HUES48 (cell line): Measurements from ENCODE around the gene CFHR1.
"Not testable (repeated sequence)": the region's sequence is repeated elsewhere in the genome, so short reads cannot be mapped to it uniquely, and the experiment has no call there.

Experiments used
- H3K27ac ChIP-seq: one replicate; pipeline ENCODE4 v1.7.0; 2013; ENCODE audit warnings: low read depth, low read length, inconsistent platforms
- H3K27me3 ChIP-seq: 2 replicates; pipeline ENCODE4 v1.6.1; 2013; ENCODE audit warnings: mild to moderate bottlenecking, low read length; ENCODE audit not compliant: control insufficient read depth, insufficient read depth
- H3K36me3 ChIP-seq: 2 replicates; pipeline ENCODE4 v1.6.1; 2013; ENCODE audit warnings: low read length; ENCODE audit not compliant: control insufficient read depth, insufficient read depth
- H3K4me1 ChIP-seq: 2 replicates; pipeline ENCODE4 v1.6.1; 2013; ENCODE audit warnings: mild to moderate bottlenecking, low read length; ENCODE audit not compliant: control insufficient read depth, insufficient read depth
- H3K4me3 ChIP-seq: 2 replicates; pipeline ENCODE4 v1.5.1; 2013; ENCODE audit warnings: mild to moderate bottlenecking, low read depth, low read length
- H3K9ac ChIP-seq: 2 replicates; pipeline ENCODE4 v1.6.1; 2013; ENCODE audit warnings: mild to moderate bottlenecking, low read depth, low read length, moderate library complexity
- H3K9me3 ChIP-seq: 2 replicates; pipeline ENCODE4 v1.6.1; 2013; ENCODE audit warnings: low read length; ENCODE audit not compliant: control insufficient read depth, insufficient read depth

The CFHR1 gene

GRCh38 chr1:196808529-196809235 is 10.8 kb upstream of the CFHR1 start:
- Histone ChIP-seq H3K27ac (no peak overlapping the region), H3K4me3 (no peak overlapping the region), H3K27me3 (no peaks in the 10 kb centered on the region), H3K36me3 (no peaks in the 10 kb centered on the region), H3K9ac (no peak overlapping the region), H3K9me3 (no peaks in the 10 kb centered on the region), H3K4me1 (no peaks in the 10 kb centered on the region)

- not testable (repeated sequence) for H3K27me3 ChIP-seq, H3K9ac ChIP-seq, H3K36me3 ChIP-seq, H3K4me1 ChIP-seq, H3K4me3 ChIP-seq, H3K27ac ChIP-seq, H3K9me3 ChIP-seq
Observed at GRCh38 chr1:196817442-196817841, 2.1 kb upstream of the CFHR1 start.

- not testable (repeated sequence) for H3K36me3 ChIP-seq, H3K9me3 ChIP-seq, H3K27me3 ChIP-seq, H3K9ac ChIP-seq, H3K4me1 ChIP-seq, H3K4me3 ChIP-seq, H3K27ac ChIP-seq
Observed at GRCh38 chr1:196827860-196828259, 8.3 kb downstream of the CFHR1 start.

GRCh38 chr1:196849613-196850492 is 30.3 kb downstream of the CFHR1 start:
- not testable (repeated sequence) for H3K9ac ChIP-seq, H3K27ac ChIP-seq, H3K4me3 ChIP-seq, H3K4me1 ChIP-seq, H3K36me3 ChIP-seq, H3K9me3 ChIP-seq, H3K27me3 ChIP-seq

GRCh38 chr1:196856053-196856452 is 36.5 kb downstream of the CFHR1 start:
- Histone ChIP-seq H3K9me3 (no peaks in the 10 kb centered on the region), H3K36me3 (no peaks in the 10 kb centered on the region), H3K4me1 (no peaks in the 10 kb centered on the region), H3K27me3 (no peaks in the 10 kb centered on the region), H3K4me3 (no peak overlapping the region), H3K9ac (no peak overlapping the region), H3K27ac (no peak overlapping the region)

- no peak overlapping the region for H3K4me3 ChIP-seq
- H3K9me3 ChIP-seq: no peaks in the 10 kb centered on the region
- no peaks in the 10 kb centered on the region for H3K27me3 ChIP-seq
- no peak overlapping the region for H3K9ac ChIP-seq
- H3K27ac ChIP-seq: no peak overlapping the region
- H3K36me3 ChIP-seq: no peaks in the 10 kb centered on the region
- no peaks in the 10 kb centered on the region for H3K4me1 ChIP-seq
Observed at GRCh38 chr1:196857188-196857587, 37.7 kb downstream of the CFHR1 start.

GRCh38 chr1:196858811-196859210 is 39.3 kb downstream of the CFHR1 start:
- Histone ChIP-seq H3K9ac (no peak overlapping the region), H3K4me1 (no peaks in the 10 kb centered on the region), H3K4me3 (no peak overlapping the region), H3K9me3 (no peaks in the 10 kb centered on the region), H3K36me3 (no peaks in the 10 kb centered on the region), H3K27ac (no peak overlapping the region), H3K27me3 (no peaks in the 10 kb centered on the region)

- H3K36me3 ChIP-seq: no peaks in the 10 kb centered on the region
- H3K9ac ChIP-seq: no peak overlapping the region
- H3K4me1 ChIP-seq: no peaks in the 10 kb centered on the region
- no peak overlapping the region for H3K4me3 ChIP-seq
- H3K27ac ChIP-seq: no peak overlapping the region
- H3K27me3 ChIP-seq: no peaks in the 10 kb centered on the region
- no peaks in the 10 kb centered on the region for H3K9me3 ChIP-seq
Observed at GRCh38 chr1:196860323-196860884, 40.9 kb downstream of the CFHR1 start.

- H3K36me3 ChIP-seq: no peaks in the 10 kb centered on the region
- no peak overlapping the region for H3K9ac ChIP-seq
- no peak overlapping the region for H3K27ac ChIP-seq
- H3K27me3 ChIP-seq: no peaks in the 10 kb centered on the region
- H3K4me1 ChIP-seq: no peaks in the 10 kb centered on the region
- H3K9me3 ChIP-seq: no peaks in the 10 kb centered on the region
- no peak overlapping the region for H3K4me3 ChIP-seq
Observed at GRCh38 chr1:196861429-196861828, 41.9 kb downstream of the CFHR1 start.

GRCh38 chr1:196866974-196867373 is 47.4 kb downstream of the CFHR1 start:
- Histone ChIP-seq H3K36me3 (no peaks in the 10 kb centered on the region), H3K9me3 (no peaks in the 10 kb centered on the region), H3K27ac (no peak overlapping the region), H3K4me1 (no peaks in the 10 kb centered on the region), H3K27me3 (no peaks in the 10 kb centered on the region), H3K4me3 (no peak overlapping the region), H3K9ac (no peak overlapping the region)

- no peak overlapping the region for H3K4me3 ChIP-seq
- H3K27ac ChIP-seq: no peak overlapping the region
- H3K9ac ChIP-seq: no peak overlapping the region
- H3K27me3 ChIP-seq: peaks cover 12% of the 10 kb centered on the region
- H3K36me3 ChIP-seq: no peaks in the 10 kb centered on the region
- H3K9me3 ChIP-seq: no peaks in the 10 kb centered on the region
- H3K4me1 ChIP-seq: peaks cover 3% of the 10 kb centered on the region; the same call in 1 of the 2 replicates
Observed at GRCh38 chr1:196873385-196873784, 53.9 kb downstream of the CFHR1 start.
